Measurements from ENCODE around the gene KIF5B. TPM values are rescaled to one million over a fixed set of nuclear protein-coding genes. Genes with fewer than 3 reads are reported as not detected.

Gene KIF5B
- total RNA-seq, 1 donor from 2014 or later = 95.4 TPM

DNA sequence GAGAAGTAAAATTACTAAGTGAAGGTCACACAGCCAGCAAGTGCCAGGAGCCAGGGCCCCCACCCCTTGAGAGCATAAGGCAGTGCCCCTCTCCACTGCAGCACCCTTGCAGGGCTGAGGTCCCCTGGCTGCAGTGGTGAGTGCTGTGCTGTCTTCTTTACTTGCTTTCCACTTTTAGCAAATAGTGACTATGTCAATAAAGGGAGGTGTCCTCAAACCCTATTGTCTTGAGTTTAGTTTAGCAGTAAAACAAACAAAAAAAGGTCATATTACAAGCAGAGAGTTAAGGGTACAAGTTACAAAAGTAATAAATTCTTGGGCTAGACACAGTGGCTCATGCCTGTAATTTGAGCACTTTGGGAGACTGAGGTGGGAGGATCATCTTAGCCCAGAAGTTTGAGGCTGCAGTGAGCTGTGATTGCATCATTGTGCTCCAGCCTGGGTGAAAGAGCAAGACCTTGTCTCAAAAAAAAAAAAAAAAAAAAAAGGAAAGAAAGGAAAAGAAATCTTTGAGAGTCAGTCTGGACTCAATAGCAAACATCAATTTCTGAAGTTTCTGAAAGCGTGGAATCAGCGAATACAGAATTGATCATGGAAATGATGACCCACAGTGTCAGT is 39.0 kb upstream of the KIF5B start:
- Mint-ChIP-seq H3K36me3 (ENCODE audit: low read depth) (no peaks in the 10 kb centered on the region), H3K27ac (ENCODE audit: unreplicated experiment) (no peak overlapping the region), H3K4me3 (no peak overlapping the region), H3K4me1 (no peaks in the 10 kb centered on the region), H3K9me3 (peaks cover 10% of the 10 kb centered on the region), H3K27me3 (ENCODE audit: low read depth) (no peaks in the 10 kb centered on the region)
- DNase-seq (ENCODE audit: low read depth, low spot score) = no peak
- TF ChIP-seq, protein P1, sequence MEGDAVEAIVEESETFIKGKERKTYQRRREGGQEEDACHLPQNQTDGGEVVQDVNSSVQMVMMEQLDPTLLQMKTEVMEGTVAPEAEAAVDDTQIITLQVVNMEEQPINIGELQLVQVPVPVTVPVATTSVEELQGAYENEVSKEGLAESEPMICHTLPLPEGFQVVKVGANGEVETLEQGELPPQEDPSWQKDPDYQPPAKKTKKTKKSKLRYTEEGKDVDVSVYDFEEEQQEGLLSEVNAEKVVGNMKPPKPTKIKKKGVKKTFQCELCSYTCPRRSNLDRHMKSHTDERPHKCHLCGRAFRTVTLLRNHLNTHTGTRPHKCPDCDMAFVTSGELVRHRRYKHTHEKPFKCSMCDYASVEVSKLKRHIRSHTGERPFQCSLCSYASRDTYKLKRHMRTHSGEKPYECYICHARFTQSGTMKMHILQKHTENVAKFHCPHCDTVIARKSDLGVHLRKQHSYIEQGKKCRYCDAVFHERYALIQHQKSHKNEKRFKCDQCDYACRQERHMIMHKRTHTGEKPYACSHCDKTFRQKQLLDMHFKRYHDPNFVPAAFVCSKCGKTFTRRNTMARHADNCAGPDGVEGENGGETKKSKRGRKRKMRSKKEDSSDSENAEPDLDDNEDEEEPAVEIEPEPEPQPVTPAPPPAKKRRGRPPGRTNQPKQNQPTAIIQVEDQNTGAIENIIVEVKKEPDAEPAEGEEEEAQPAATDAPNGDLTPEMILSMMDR (conservative IDR thresholded peaks at IDR 0.05) = no peak

DNA sequence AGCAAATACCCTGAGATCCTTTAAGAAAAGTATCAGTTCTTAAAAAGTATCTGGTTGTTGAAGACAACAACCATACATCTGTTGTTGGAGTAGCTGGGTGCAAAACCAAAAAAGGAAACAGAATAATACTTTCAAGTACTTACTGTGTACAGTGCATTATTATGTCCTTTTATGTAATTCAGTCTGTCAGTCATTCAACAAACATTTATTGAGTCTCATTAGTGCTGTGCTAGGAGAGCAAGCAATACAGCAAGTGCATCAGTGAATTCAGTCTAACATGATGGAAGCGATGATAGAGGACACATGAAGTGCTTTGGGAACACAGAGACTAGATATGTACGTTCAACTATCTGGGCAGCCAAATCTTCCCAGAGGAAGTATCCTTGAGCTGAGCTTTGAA is 37.4 kb upstream of the KIF5B start:
- peaks cover 5% of the 10 kb centered on the region for H3K9me3 Mint-ChIP-seq
- DNase-seq (ENCODE audit: low read depth, low spot score) = no peak
- no peaks in the 10 kb centered on the region for H3K36me3 Mint-ChIP-seq (ENCODE audit: low read depth)
- no peak overlapping the region for H3K4me3 Mint-ChIP-seq
- H3K27me3 Mint-ChIP-seq (ENCODE audit: low read depth) = no peaks in the 10 kb centered on the region
- no peak overlapping the region for H3K27ac Mint-ChIP-seq (ENCODE audit: unreplicated experiment)
- TF ChIP-seq, protein P1 (conservative IDR thresholded peaks at IDR 0.05) = no peak
- no peaks in the 10 kb centered on the region for H3K4me1 Mint-ChIP-seq

DNA sequence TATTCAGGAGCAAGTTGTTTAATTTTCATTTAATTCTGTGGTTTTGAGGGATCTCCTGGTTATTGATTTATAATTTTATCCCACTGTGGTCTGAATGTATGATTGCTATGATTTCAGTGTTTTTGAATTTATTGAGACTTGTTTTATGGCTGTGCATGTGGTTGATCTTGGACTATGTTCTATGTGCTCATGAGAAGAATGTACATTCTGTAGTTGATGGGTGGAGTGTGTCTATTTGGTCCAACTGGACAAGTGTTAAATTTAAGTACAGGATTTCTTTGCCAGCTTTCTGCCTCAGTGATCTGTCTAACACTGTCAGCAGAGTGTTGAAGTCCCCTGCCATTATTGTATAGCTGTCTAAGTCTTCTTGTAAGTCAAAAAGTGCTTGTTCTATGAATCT is 34.8 kb upstream of the KIF5B start:
- Mint-ChIP-seq H3K4me3 (no peak overlapping the region), H3K4me1 (no peaks in the 10 kb centered on the region), H3K27me3 (ENCODE audit: low read depth) (no peaks in the 10 kb centered on the region), H3K9me3 (no peaks in the 10 kb centered on the region), H3K36me3 (ENCODE audit: low read depth) (no peaks in the 10 kb centered on the region), H3K27ac (ENCODE audit: unreplicated experiment) (no peak overlapping the region)
- TF ChIP-seq, protein P1 (conservative IDR thresholded peaks at IDR 0.05) = no peak
- DNase-seq (ENCODE audit: low read depth, low spot score) = no peak

DNA sequence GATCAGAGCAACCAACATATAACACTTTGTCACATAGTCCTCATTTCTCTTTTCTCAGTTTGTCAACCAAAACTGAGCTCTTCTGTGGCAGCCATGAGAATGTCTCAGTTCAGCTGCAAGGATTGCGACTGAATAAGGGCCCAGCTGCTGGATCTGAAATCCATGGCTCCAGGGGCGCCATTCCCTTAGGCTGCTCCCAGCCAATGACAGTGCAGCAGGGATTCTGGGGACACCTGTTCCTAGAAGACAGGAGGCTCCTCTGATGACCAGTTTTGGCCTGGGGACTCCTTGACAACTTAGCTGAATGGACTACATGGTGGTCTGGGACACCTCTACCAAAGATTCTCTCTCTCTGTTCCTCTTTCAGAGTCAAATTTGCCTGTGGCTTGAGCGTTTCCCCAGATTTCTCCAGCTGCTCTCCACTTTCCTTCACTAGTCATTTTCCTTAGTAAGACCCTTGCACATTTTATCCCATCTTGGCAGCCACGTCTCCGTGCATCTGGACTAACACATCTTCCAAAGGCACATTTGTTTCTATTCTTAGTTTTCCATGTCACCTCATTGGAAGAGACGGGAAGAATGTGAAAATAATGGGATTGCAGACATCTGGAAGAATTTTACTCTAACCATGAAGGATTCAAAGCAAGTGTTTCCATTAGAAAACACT is 28.1 kb upstream of the KIF5B start:
- TF ChIP-seq, protein P1 (conservative IDR thresholded peaks at IDR 0.05) = no peak
- H3K9me3 Mint-ChIP-seq = no peaks in the 10 kb centered on the region
- no peak overlapping the region for H3K27ac Mint-ChIP-seq (ENCODE audit: unreplicated experiment)
- H3K4me3 Mint-ChIP-seq = no peak overlapping the region
- H3K36me3 Mint-ChIP-seq (ENCODE audit: low read depth) = no peaks in the 10 kb centered on the region
- no peaks in the 10 kb centered on the region for H3K27me3 Mint-ChIP-seq (ENCODE audit: low read depth)
- DNase-seq (ENCODE audit: low read depth, low spot score) = no peak
- no peaks in the 10 kb centered on the region for H3K4me1 Mint-ChIP-seq

DNA sequence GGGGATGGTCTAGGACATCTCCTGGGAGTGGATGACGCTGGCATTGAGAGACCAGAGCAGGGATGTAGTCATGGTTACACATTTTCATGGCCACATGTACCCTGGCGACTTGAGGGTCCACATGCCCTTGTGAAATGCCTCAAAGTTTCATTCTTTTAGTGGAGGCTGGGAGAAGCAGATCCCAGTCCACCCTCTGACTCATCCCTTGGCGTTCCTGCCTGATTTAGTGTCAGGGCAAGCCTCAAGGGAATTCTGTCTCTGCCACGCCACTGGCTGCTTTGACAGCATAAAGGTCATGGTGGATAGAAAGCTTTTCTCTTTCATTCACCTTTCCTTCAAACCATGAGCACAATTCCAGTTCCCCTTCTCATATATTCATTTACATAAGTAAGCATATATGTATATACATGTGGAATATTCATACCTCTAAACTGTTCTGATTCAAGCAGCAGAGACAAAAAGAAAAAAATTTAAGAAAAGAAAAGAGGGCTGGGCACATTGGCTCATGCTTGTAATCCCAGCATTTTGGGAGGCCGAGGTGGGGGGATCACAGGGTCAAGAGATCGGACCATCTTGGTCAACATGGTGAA is 21.8 kb upstream of the KIF5B start:
- Mint-ChIP-seq H3K27me3 (ENCODE audit: low read depth) (no peaks in the 10 kb centered on the region), H3K27ac (ENCODE audit: unreplicated experiment) (peak overlapping the region; percentile 19), H3K9me3 (no peaks in the 10 kb centered on the region), H3K36me3 (ENCODE audit: low read depth) (no peaks in the 10 kb centered on the region), H3K4me1 (peaks cover 7% of the 10 kb centered on the region), H3K4me3 (no peak overlapping the region)
- DNase-seq (ENCODE audit: low read depth, low spot score) = no peak
- TF ChIP-seq, protein P1 (conservative IDR thresholded peaks at IDR 0.05) = no peak

Measured in neural crest cell (in vitro differentiated cells).